Urinary bladder (tissue), 4 donors: Measurements from ENCODE around the gene FAAH2. TPM values are rescaled to one million over a fixed set of nuclear protein-coding genes. Genes with fewer than 3 reads are reported as not detected.
A peak's percentile ranks its signal among the peaks of the same experiment; 100 is the strongest.
"Not testable (repeated sequence)": the region's sequence is repeated elsewhere in the genome, so short reads cannot be mapped to it uniquely, and the experiment has no call there.

Experiments used
- DNase-seq: peaks from one replicate; pipeline ENCODE4 v3.0.0-alpha.2; 2015; ENCODE audit errors: extremely low spot score
- H3K27ac ChIP-seq: one replicate; pipeline ENCODE4 v1.5.1; 2013; ENCODE audit warnings: low read depth, mild to moderate bottlenecking, moderate library complexity
- H3K36me3 ChIP-seq: one replicate; pipeline ENCODE4 v1.6.1; 2013; ENCODE audit warnings: mild to moderate bottlenecking, moderate library complexity; ENCODE audit not compliant: insufficient read depth
- H3K4me1 ChIP-seq: one replicate; pipeline ENCODE4 v1.6.1; 2013; ENCODE audit warnings: mild to moderate bottlenecking, moderate library complexity; ENCODE audit not compliant: insufficient read depth
- H3K4me3 ChIP-seq: one replicate; pipeline ENCODE4 v1.5.1; 2013; ENCODE audit warnings: low read depth, low read length
- WGBS: extraction: QIAGEN DNeasy Blood & Tissue Kit; methylation state at CpG from one replicate; pipeline ENCODE4 v1.1.7; 2013; 5-methylcytosine and 5-hydroxymethylcytosine counted together
- polyA plus RNA-seq: library from polyadenylated mRNA; stranded (reverse); fragments of 200-250 nt; gene quantifications from one replicate; pipeline ENCODE4 v1.2.3, GENCODE V29; 2013
- total RNA-seq: library from RNA; depleted of rRNA; stranded (reverse); fragments of >200 nt; gene quantifications from one replicate; pipeline ENCODE4 v1.2.3, GENCODE V29; 2014
- donor health status: healthy with polysubstance abuse.
- donor health status: healthy.

Gene FAAH2, protein sequence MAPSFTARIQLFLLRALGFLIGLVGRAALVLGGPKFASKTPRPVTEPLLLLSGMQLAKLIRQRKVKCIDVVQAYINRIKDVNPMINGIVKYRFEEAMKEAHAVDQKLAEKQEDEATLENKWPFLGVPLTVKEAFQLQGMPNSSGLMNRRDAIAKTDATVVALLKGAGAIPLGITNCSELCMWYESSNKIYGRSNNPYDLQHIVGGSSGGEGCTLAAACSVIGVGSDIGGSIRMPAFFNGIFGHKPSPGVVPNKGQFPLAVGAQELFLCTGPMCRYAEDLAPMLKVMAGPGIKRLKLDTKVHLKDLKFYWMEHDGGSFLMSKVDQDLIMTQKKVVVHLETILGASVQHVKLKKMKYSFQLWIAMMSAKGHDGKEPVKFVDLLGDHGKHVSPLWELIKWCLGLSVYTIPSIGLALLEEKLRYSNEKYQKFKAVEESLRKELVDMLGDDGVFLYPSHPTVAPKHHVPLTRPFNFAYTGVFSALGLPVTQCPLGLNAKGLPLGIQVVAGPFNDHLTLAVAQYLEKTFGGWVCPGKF
- total RNA-seq (2.2 TPM), polyA plus RNA-seq (1.4 TPM)

DNA sequence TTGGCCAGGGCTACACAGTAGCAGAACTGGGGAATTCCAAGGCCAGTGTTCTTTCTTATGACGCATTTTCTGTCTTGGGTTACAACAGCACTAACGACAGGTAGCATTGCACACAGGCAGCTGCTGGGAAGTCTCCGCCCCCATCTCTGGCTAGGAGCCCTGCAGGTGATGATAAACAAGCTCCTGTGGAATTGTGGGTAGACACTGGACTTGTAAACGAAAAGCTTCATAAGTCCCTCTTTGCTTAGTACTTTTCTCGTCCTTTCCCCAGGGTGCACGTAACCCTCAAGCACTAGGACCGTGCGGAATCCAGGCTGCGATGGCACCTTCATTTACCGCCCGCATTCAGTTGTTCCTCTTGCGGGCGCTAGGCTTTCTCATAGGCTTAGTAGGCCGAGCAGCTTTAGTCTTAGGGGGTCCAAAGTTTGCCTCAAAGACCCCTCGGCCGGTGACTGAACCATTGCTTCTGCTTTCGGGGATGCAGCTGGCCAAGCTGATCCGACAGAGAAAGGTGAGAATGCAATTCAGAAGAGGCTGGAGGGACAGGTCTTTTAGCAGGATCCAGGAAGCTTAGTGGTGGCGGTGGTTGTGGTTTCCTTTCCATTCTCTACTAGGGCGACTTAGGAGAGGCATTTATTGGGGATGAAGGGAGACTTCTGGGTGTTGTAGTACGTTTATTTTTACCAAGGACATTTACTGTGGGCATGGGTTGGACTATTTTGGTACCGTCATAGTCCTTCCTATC lies at the start of gene FAAH2:
Gene FAAH2, plus strand, starts transcription at position 200 of the 745 bp plus-strand sequence. Its CDS starts 120 bp downstream, at position 320.
- H3K4me1 ChIP-seq: no peaks in the 10 kb centered on the region
- WGBS: 5% methylated on average over 22 of the region's 22 CpGs
- no peaks in the 10 kb centered on the region for H3K36me3 ChIP-seq
- H3K27ac ChIP-seq: peak within 1 kb of the TSS; percentile 16
- peak within 1 kb of the TSS; percentile 18 for H3K4me3 ChIP-seq
- peak; percentile 7 for DNase-seq

DNA sequence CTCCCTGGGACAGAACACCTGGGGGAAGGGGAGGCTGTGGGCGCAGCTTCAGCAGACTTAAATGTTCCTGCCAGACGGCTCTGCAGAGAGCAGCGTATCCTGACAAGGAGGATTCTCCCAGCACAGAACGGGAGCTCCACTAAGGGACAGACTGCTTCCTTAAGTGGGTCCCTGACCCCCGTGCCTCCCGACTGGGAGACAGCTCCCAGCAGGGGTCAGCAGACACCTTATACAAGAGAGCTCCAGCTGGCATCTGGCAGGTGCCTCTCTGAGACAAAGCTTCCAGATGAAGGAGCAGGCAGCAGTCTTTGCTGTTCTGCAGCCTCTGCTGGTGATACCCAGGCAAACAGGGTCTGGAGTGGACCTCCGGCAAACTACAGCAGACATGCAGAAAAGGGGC lies 44.5 kb upstream of the FAAH2 start:
- no peaks in the 10 kb centered on the region for H3K4me1 ChIP-seq
- no peak overlapping the region for H3K4me3 ChIP-seq
- H3K27ac ChIP-seq: no peak overlapping the region
- 97% methylated on average over 7 of the region's 7 CpGs for WGBS
- no peak for DNase-seq
- no peaks in the 10 kb centered on the region for H3K36me3 ChIP-seq

DNA sequence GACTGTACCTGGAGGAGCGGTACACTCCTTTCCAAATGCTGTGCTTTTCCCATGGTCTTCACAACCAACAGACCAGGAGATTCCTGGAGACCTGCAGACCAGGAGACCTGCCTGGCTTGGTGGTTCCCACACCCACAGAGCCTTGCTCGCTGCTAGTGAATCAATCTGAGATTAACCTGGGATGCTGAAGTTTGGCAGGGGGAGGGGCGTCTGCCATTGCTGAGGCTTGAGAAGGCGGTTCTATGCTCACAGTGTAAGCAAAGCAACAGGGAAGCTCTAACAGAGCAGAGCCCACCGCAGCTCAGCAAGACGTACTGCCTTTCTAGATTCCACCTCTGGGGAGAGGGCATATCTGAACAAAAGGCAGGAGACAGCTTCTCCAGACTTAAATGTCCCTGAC lies 34.5 kb upstream of the FAAH2 start:
- WGBS: 98% methylated on average over 6 of the region's 6 CpGs
- H3K4me3 ChIP-seq: no peak overlapping the region

DNA sequence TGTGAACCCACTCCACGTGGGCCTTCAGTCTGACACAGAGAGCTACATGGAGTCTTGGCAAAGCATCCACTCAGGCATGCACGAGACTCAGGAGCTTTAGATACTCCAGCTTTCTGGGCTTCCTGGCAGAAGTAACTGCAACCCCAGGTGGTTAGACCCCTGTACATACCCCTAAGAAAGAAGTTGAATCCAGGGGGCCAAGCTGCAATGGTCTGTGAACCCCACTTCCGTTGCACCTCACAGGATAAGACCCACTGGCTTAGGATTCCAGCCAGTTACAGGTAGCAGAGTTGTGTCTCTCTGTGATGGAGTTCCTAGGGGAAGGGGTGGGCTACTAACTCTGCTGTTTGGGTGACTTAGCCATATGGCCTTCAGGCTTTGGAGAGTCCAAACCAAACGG lies 21.4 kb upstream of the FAAH2 start:
- Histone ChIP-seq H3K4me1 (no peaks in the 10 kb centered on the region), H3K36me3 (no peaks in the 10 kb centered on the region), H3K27ac (no peak overlapping the region), H3K4me3 (no peak overlapping the region)
- 84% methylated on average over 4 of the region's 4 CpGs for WGBS
- DNase-seq: no peak

More for the DNA sequence above, 34.5 kb upstream of the FAAH2 start:
- Histone ChIP-seq H3K4me1 (no peaks in the 10 kb centered on the region), H3K27ac (no peak overlapping the region), H3K36me3 (no peaks in the 10 kb centered on the region)
- no peak for DNase-seq

DNA sequence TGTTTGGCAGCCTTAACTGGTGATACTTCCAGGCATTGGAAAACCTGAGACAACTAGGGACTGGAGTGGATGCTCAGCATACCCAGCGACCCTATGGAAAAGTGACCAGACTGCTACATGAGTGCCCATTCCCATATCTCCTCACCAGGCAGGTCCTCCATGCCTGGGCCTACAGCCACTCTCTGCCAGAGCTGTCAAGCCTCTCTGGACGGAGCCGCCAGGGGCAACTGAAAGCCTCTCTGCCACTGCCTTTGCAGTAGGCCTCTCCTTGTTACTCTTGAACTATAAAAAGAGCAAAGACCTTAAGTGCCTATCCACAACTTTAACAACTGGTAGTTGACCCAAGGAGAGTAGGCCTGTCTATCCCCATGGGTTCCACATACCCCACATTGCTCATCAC lies 20.2 kb upstream of the FAAH2 start:
- no peaks in the 10 kb centered on the region for H3K36me3 ChIP-seq
- H3K27ac ChIP-seq: no peak overlapping the region
- H3K4me3 ChIP-seq: no peak overlapping the region
- no peaks in the 10 kb centered on the region for H3K4me1 ChIP-seq
- 95% methylated on average over 3 of the region's 3 CpGs for WGBS
- no peak for DNase-seq

DNA sequence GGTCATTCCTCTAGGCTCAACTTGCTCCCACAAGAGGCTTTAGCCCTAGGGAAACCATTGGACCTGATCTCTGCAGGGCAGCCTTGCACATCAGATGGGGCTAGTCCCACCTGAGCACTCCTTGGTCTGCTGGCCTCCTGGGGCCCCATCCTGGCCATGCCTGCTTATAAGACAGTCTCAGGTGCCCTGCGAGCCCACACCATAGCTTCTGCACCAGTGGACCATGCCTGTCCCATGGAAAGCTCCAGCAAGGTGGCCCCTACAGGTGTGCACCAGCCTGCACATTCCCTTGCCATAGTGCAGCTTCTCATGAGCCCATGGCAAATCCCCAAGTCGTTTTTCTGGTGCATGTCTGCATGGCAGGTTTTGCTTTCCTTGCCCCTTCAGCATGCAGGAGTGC lies 19.6 kb upstream of the FAAH2 start:
- DNase-seq: no peak
- Histone ChIP-seq H3K4me1 (no peaks in the 10 kb centered on the region), H3K4me3 (no peak overlapping the region), H3K27ac (no peak overlapping the region), H3K36me3 (no peaks in the 10 kb centered on the region)
- 69% methylated on average over 2 of the region's 2 CpGs for WGBS

DNA sequence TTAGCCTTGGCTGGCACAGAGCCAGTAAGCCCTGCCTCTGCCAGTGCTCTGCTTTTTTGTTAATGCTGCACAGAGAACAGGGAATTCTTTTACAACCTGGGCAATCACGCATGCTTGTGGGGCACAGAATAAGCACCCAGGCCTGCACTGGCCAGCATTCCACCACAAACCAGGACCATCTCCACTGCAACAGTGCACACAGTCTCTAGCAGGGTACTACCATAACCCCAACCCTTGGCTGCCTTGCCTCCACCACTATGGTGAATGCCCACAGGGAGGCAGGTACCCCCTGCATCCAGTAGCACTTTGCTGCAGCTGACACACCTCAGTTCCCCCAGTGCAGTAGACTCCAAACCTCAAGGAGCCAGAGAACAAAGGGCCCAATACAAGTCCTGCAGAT lies 19.2 kb upstream of the FAAH2 start:
- DNase-seq: no peak
- 93% methylated on average over 1 of the region's 1 CpG for WGBS

DNA sequence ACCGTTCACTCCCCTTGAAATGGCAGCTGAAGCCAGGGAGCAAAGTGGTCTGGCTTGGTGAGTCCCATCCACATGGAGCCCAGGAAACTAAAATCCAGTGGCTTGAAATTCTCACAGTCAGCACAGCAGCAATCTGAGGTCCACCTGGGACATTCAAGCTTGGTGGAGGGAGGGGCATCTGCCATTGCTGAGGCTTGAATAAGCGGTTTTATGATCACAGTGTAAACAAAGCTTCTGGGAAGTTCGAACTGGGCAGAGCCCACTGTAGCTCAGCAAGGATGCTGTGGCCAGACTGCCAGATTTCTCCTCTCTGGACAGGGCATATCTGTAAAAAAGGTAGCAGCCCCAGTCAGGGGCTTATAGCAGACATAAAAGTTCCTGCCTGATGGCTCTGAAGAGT lies 15.5 kb upstream of the FAAH2 start:
- Histone ChIP-seq H3K4me3 (no peak overlapping the region), H3K4me1 (no peaks in the 10 kb centered on the region), H3K27ac (no peak overlapping the region), H3K36me3 (no peaks in the 10 kb centered on the region)
- 97% methylated on average over 3 of the region's 3 CpGs for WGBS
- DNase-seq: no peak

More for the DNA sequence above, 19.2 kb upstream of the FAAH2 start:
- no peaks in the 10 kb centered on the region for H3K36me3 ChIP-seq
- H3K4me3 ChIP-seq: no peak overlapping the region
- H3K27ac ChIP-seq: no peak overlapping the region
- H3K4me1 ChIP-seq: no peaks in the 10 kb centered on the region

DNA sequence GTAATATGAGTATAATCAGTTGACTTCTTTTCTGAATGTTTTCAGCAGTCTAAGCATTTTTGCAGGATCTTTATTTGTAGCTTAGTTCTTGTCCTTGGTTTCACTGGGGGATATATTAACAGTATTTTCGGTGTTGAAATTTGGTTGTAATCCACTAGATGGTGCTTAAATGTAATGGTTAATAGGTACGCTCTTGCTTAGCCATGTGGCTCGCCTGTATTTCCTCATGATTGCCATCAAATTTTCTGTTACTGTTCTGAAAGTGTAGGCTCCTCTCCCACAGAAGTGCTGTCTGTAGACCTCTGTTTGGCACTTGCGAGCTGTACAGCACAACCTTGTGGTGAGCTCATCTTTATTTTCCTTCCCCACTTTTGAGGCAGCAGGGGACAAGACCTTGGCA lies 3.9 kb upstream of the FAAH2 start:
- Histone ChIP-seq H3K27ac (no peak overlapping the region), H3K36me3 (no peaks in the 10 kb centered on the region), H3K4me1 (no peaks in the 10 kb centered on the region), H3K4me3 (no peak overlapping the region)
- DNase-seq: no peak
- 79% methylated on average over 4 of the region's 4 CpGs for WGBS

DNA sequence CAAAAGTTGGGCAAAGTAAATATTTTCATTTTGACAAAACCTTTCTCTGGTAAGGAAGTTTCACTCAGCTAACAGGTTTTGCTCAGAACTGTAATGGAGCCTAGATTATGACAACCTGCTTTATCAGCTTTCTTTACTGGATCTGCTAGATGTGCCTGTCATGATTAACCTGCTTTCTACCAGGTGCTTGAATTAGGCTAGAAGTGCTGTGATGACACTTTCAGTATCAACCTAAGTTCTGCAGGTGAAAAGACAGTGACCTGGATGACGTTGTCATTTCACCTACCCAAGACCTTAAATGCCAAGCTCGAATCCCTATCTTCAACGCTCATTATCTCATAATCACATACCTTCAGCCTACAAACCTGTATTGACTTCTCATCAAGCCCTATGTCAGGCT lies 1.5 kb upstream of the FAAH2 start:
- DNase-seq: no peak
- 82% methylated on average over 3 of the region's 3 CpGs for WGBS
- Histone ChIP-seq H3K4me1 (no peaks in the 10 kb centered on the region), H3K27ac (no peak overlapping the region), H3K36me3 (no peaks in the 10 kb centered on the region), H3K4me3 (no peak overlapping the region)

DNA sequence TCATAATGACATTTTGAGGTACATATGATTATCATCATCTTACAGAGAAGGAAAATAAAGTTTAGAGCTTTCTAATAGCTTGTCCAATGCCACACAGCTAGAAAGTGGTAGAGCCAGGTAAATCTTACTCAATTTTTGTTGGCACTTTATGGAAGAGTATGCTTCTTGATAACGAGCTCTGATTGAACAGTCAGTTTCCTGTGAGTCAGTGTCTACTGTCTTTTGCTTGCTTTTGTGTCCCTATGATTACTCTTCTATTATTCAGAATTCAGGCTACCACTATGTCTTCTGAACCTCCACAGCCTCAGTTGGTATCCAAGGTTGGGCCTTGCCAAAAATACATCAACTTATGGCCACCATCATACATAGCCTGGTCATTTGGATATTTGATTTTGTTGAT lies 2.6 kb downstream of the FAAH2 start:
- Histone ChIP-seq H3K4me3 (no peak overlapping the region), H3K36me3 (no peaks in the 10 kb centered on the region)
- WGBS: 62% methylated on average over 1 of the region's 1 CpG

DNA sequence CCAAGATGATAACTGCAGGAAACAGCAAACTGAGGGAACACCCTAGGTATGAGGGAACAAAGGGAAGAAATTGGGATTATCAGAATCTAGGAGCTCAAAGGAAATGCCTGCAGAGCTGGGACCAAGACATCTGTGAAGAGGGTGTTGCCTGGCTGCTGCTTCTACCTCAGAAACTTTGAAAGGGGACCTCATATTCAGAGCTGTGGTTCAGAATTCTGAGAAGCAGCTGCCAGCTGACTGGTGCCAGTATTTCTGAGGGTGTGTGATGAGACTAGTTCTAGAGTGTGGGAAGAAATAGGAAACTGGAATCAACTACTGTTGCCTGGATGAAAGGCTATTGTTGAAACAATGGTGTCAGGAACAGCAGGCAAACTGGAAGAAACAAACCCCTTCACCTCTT lies 8.5 kb downstream of the FAAH2 start:
- Histone ChIP-seq H3K4me1 (no peaks in the 10 kb centered on the region), H3K4me3 (no peak overlapping the region), H3K27ac (no peak overlapping the region), H3K36me3 (no peaks in the 10 kb centered on the region)
- DNase-seq: no peak

More for the DNA sequence above, 2.6 kb downstream of the FAAH2 start:
- no peak overlapping the region for H3K27ac ChIP-seq
- no peaks in the 10 kb centered on the region for H3K4me1 ChIP-seq
- DNase-seq: no peak

DNA sequence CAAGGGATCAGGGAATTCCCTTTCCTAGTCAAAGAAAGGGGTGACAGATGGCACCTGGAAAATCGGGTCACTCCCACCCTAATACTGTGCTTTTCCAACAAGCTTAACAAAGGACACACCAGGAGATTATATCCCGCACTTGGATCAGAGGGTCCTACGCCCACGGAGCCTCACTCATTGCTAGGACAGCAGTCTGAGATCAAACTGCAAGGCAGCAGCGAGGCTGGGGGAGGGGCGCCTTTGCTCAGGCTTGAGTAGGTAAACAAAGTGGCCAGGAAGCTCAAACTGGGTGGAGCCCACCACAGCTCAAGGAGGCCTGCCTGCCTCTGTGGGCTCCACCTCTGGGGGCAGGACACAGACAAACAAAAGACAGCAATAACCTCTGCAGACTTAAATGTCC lies 9.2 kb downstream of the FAAH2 start:
- not testable (repeated sequence) for H3K27ac ChIP-seq, H3K4me1 ChIP-seq, H3K4me3 ChIP-seq, H3K36me3 ChIP-seq, DNase-seq
- WGBS: 96% methylated on average over 6 of the region's 6 CpGs
